Measurements from ENCODE around the gene TRNAU1AP.
A peak's percentile ranks its signal among the peaks of the same experiment; 100 is the strongest.

DNA sequence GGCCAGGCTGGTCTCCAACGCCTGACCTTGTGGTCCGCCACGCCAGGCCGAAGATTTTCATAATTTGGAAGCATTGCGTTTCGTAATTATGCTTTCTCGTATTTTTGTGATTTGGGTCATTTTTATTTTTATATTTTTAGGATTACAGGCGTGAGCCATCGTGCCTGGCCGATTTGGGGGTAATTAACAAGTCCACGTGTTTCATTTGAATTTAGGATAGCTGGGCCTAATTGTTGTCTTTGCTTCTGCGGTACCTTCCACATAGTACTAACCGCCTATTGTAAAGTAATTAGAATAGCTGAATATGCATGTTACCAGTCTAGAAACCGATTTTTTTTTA is 46.0 kb upstream of the TRNAU1AP start:
- TF ChIP-seq CTCF (IDR thresholded peaks at IDR 0.05) = peak in 1 of 5 experiments; percentile 1
- TF ChIP-seq POLR2A (IDR thresholded peaks at IDR 0.05) = no peak
- no peak for TF ChIP-seq POLR2AphosphoS5 (IDR thresholded peaks at IDR 0.05)
- TF ChIP-seq EP300 (IDR thresholded peaks at IDR 0.05; ENCODE audit: low read depth) = no peak

Measured in transverse colon (tissue), 4 donors.